GM18505 (cell line): ENCODE results near the gene CNFN.

ENCODE experiments used
- ATAC-seq: cut with Tn5 transposase; IDR thresholded peaks from one replicate; pipeline ENCODE4 v1.9.1; 2021; ENCODE audit not compliant: unreplicated experiment
- POLR2A ChIP-seq: IDR thresholded peaks from 4 replicates; pipeline ENCODE4 v1.6.1; 2011; ENCODE audit warnings: borderline replicate concordance; ENCODE audit not compliant: insufficient read depth, insufficient read length; ENCODE audit errors: extremely low read depth

CNFN gene

GRCh38 chr19:42360787-42361544 is 29.1 kb downstream of the CNFN start:
- no peak for ATAC-seq
- no peak for TF ChIP-seq POLR2A

- no peak for ATAC-seq
- no peak for TF ChIP-seq POLR2A
Observed at GRCh38 chr19:42357290-42357689, 32.8 kb downstream of the CNFN start.

- ATAC-seq = no peak
- TF ChIP-seq POLR2A = no peak
Observed at GRCh38 chr19:42356686-42357085, 33.4 kb downstream of the CNFN start.

DNA sequence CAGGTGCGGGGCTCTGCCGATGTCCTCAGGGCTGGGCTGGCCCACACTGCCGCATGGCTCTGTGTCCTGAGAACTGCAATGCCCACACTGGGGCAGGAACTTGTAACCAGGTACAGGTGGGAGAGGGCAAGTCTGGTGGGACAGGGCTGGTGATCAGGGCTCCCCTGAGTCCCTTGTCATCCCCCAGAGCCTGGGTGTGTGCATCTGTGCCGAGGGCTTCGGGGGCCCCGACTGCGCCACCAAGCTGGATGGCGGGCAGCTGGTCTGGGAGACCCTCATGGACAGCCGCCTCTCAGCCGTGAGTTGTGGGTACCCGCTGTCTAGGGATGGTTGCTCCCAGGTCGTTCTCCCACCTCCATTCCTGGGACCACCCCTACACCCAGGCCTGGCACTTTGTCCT is 34.2 kb downstream of the CNFN start:
- no peak for ATAC-seq
- TF ChIP-seq POLR2A = no peak

DNA sequence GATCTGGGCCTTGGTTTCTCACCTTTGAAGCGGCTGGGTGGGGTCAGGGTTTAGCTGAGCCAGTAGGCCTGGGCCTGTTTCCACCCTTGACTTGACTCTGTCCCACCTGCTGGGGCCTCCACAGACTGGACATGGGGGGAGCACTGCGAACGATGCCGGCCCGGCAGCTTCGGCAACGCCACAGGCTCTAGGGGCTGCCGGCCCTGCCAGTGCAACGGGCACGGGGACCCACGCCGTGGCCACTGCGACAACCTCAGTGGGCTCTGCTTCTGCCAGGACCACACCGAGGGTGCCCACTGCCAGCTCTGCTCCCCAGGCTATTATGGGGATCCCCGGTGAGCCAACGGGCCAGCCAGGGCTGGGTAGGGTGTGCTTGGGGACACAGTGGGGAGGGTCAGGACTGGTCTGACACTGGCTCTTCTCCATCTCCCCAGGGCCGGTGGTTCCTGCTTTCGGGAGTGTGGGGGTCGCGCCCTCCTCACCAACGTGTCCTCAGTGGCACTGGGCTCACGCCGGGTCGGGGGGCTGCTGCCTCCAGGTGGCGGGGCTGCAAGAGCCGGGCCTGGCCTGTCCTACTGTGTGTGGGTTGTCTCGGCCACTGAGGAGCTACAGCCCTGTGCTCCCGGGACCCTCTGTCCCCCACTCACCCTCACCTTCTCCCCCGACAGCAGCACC is 36.6 kb downstream of the CNFN start:
- TF ChIP-seq POLR2A = no peak
- no peak for ATAC-seq

GRCh38 chr19:42352301-42353259 is 37.5 kb downstream of the CNFN start:
- TF ChIP-seq POLR2A = no peak
- ATAC-seq = no peak

GRCh38 chr19:42351079-42351735 is 38.9 kb downstream of the CNFN start:
- TF ChIP-seq POLR2A = no peak
- no peak for ATAC-seq

DNA sequence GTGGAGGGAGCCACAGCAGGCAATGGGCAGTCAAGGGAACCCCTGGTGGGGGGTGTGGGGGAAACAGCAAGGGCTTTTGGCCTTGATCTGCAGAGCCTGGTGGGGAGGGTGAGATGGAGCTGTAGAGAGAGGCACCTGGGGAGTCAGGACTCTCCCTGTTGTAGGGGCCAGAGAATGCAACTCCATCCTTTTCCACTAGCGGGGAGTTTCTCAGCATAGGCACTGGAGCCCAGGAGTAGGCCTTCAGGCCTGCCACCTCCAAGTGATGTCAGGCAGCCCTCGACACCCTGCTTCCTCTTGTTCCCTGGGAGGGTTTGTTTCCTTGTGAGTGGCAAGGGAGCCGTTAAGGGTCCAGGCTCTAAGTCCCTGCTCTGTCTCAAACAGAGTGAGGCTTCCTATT is 39.7 kb downstream of the CNFN start:
- TF ChIP-seq POLR2A = no peak
- no peak for ATAC-seq

DNA sequence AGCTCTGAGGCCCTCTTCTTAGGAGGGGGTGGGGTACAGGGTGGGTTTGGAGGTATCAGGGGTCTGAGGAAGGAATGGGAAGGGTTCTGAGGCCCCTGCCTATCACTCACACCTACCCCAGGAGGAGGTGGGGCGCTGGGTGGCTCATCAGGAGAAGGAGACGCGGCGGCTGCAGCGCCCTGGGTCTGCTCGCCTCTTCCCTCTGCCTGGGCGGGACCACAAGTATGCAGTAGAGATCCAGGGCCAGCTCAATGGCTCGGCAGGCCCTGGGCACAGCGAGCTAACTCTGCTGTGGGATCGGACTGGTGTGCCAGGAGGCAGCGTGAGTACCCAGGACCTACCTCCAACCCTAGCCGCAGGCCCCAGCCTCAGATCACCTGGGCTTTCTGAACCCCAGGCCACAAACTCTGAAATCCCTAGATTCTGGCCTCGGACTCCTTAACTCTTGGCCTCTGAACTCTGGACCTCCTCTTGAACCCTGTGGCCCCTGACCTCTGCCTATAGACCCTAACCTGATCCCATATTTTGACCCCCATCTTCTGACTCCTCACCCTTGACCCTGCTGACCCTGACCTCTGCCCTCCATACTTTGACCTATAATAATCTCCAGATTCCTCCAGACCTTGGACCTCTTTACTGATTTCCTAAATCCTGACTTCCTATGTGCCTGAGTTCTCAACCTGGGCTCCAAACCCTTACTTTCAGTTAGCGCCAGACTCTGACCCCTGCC is 40.6 kb downstream of the CNFN start:
- ATAC-seq = no peak
- no peak for TF ChIP-seq POLR2A

DNA sequence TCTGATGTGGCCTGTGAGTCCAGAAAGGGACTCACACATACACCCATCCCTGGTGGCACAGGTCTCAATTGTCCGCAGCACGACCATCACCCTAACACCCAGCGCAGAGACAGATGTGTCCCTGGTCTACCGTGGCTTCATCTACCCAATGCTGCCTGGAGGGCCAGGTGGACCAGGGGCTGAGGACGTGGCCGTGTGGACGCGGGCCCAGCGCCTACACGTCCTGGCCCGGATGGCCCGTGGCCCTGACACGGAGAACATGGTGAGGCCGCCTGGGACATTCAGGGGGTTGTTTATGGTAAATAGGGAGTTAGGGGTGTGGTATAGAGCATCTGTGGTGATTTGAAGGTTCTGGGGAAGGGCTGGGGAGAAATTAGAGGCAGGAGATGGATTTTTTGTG is 41.9 kb downstream of the CNFN start:
- ATAC-seq = no peak
- no peak for TF ChIP-seq POLR2A

DNA sequence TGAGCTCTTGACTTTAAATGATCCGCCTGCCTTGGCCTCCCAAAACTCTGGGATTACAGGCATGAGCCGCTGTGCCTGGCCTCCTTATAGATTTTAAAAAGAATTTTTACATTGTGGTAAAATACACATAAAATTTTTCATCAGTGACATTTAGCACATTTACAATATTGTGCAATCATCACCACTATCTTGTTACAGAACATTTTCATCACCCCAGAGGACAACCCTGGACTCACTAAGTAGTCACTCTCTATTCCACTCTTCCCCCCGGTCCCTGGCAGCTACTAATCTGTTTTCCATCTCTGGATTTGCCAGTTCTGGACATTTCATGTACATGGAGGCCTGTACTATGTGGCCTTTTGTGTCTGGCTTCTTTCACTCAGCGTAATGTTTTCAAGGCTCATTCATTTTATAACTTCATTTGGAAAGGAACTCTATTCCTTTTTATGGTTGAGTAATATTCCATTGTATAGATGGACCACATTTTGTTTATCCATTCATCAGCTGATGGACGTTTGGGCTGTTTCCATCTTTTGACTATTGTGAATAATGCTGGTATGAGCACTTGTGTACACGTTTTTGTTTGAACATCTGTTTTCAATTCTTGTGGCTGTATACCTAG is 44.8 kb downstream of the CNFN start:
- TF ChIP-seq POLR2A = no peak
- ATAC-seq = no peak

DNA sequence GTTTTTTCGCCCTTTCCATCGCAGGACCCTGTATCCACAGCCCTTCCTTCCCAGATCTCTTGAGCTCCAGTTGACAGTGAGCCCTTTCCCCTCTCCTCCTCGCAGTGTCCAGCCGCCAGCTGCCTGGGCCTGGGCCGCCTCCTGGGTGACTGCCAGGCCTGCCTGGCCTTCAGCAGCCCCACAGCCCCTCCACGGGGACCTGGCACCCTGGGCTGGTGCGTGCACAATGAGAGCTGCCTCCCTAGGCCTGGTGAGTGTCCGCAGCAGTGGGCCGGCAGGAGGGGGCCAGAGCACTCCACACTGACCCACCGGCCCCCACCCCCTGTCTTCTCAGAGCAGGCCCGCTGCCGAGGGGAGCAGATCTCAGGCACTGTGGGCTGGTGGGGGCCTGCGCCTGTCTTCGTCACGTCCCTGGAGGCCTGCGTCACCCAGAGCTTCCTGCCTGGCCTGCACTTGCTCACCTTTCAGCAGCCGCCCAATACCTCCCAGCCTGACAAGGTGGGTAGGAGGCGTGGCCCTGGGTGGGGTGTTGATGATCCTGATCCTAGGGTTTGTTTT is 45.7 kb downstream of the CNFN start:
- no peak for TF ChIP-seq POLR2A

More for the DNA sequence above, 45.7 kb downstream of the CNFN start:
- ATAC-seq = no peak
